ENCODE data around the gene RPS6KA1.

DNA sequence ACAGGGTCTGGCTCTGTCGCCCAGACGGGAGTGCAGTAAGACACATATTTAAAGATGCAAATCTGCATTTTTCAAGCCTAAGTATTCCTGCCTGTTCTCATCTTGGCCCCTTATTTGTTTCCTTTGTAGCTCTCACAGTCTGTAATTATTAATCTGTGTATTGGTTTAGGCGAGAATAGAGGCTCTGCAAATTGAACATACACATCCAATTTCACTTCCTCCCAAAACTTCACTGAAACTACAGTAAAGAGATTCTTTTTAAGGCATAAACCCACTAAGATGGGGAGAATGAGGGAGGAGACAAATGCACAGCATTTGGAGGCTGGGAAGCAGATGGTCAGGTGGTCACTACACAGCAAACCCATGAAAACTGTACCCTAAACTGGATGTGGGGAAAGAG lies 36.3 kb upstream of the RPS6KA1 start:
- no peak for TF ChIP-seq GATA2 (IDR thresholded peaks at IDR 0.05; ENCODE audit: low read depth, low read length)
- no peak for TF ChIP-seq GATA3 (IDR thresholded peaks at IDR 0.05; ENCODE audit: low read depth, low read length)
